ENCODE results near the gene MACROD2.

DNA sequence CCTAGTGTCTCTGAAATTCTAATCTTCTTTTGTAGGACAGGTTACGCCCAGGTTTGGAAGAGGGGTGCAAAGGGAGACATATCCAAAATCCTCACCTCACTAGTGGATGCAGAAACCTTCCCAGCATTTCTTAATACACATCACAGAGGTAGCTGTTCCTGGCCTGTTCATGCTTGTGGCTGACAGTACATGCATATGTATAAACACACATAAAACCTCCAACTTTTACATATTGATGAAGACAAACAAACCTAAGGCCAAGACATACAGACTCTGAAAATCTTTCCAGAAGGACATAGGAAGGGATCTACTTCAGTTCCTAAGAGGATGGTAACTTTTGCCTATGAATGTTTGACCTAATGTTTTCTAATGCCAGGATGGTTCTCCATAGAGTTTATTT is 1214.2 kb downstream of the MACROD2 start:
- no peak for TF ChIP-seq POLR2A (IDR thresholded peaks at IDR 0.05)
- TF ChIP-seq CTCF (IDR thresholded peaks at IDR 0.05), result no peak
- TF ChIP-seq POLR2AphosphoS5 (IDR thresholded peaks at IDR 0.05), result no peak

Measured in suprapubic skin (tissue), 4 donors.